Measurements from ENCODE around the gene GRM3.

GRM3 gene

DNA sequence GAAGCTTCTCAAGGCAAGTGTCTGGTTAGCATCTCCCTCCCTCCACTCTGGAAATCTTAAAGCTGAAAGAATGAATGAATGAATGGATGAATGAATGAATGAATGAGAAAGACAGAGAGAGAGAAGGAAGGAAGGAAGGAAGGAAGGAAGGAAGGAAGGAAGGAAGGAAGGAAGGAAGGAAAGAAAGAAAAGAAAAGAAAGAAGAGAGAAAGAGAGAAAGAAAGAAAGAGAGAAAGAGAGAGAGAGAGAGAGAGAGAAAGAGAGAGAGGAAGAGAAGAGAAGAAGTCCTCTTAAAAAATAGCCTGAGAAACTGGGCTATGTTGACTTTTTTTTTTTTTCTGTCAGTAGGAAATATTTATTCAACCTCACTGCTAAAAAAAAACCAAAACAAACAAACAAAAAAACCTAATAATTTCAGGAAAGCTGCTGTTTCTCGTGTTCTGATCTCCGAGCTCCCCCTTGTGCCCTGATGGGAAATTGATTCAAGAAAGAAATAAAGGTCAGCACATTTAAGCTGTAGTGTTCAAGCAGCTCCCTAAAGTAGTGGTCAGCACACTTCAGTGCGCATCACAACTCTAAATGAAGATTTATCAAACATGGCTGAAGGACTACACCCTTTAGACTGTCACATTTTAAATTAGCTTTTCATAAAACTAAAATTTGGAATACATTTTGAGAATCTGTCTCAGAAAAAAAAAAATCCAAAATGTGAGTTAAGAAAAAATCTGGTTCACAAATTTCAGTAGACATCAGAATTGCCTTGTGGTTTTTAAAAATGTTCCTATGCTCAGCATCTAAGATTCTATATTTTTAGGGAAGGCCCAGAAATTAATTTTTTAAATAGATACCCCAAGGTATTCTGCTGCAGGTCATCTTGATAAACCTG, 261.5 kb downstream of the GRM3 start:
- DNase-seq (ENCODE audit: low spot score): peak; percentile 48

DNA sequence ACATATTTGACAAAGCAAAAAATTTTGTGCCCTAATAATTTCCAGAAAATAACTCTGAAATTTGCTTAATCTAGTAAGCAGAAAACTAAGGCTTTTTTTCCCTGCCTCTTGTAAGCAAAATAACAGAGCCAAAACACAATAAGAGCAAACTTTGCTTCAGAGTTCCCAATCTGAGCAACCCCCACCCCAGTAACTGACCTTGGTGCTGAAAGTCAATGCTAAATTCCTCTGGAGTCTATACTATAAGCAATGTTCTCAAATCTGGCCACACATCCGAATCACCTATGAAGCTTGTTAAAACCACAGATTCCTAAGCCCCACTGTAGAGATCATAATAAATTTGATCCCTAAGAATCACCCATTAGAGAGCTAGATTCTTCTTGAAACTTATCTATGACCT, 265.2 kb downstream of the GRM3 start:
- peak; percentile 23 for DNase-seq (ENCODE audit: low spot score)

DNA sequence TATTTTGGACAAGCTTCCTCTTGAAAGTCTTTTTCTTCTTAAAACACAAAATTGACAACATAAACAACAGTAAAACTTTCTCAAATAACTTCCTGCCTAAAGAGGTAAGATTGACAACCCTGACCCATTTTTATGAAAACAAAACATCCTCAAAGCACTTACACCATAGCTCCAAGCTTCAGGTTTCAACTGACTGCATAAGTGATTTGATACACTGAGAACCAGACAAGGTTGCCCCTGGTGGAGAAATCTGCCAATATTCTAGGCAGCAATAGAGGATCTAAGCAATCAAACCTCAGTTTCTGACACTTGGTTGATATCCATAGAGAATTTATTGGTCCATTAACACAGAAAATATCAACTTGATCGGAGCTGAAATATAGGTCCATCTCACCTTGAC, 267.9 kb downstream of the GRM3 start:
- no peak for DNase-seq (ENCODE audit: low spot score)

DNA sequence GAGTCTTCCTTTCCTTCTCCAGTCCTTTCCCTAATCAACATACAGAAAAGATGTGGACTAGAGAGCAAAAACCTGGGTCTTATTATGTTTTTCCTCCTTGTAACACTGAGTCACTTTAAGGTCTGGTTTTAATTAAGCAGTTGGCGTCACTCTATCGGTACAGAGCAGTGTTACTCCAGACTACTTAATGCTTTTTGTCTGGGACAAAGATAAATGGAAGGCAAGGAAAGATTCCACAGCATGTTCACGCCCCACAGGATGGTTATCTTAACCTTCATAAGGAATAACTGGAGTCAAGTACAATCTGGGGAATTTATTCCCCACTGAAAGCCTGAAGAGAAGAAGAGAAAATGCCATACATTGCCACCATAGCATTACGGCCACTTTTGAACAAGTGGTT, 270.0 kb downstream of the GRM3 start:
- DNase-seq (ENCODE audit: low spot score): no peak
